Measurements from ENCODE around the gene ETV6.

Gene ETV6

DNA sequence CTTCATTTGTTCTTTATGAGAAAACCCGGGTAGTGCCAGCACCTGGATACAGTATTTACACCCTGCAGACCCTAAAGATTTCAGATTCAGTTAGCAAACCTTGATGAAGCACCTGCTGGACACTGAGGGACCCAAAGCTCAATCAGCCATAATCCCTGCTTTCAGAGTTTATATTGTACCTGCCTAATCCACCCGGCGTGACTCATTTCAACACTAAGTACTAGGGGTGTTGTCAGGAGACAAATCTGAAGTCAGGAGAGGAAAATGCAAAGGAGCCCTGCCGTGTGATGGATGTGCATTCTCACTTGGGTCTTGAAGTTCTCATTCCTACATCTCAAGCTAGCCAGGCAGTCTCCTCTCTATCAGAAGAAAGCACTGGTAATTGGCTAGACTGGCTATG is 244.5 kb downstream of the ETV6 start:
- Histone ChIP-seq H3K27me3 (ENCODE audit: insufficient read depth, low read length, poor library complexity) (no peaks in the 10 kb centered on the region), H2BK15ac (replicated peaks; ENCODE audit: low read depth) (no peak overlapping the region), H3K79me1 (ENCODE audit: low read length) (no peaks in the 10 kb centered on the region), H3K79me2 (ENCODE audit: control insufficient read depth, insufficient read depth, low read length) (no peaks in the 10 kb centered on the region), H3K4ac (ENCODE audit: low read depth, low read length) (no peak overlapping the region), H3K9ac (ENCODE audit: low read length) (no peak overlapping the region), H3K4me2 (ENCODE audit: low read length) (no peak overlapping the region), H2BK5ac (ENCODE audit: low read length) (no peak overlapping the region), H3K18ac (ENCODE audit: low read length) (no peak overlapping the region), H3K27ac (ENCODE audit: low read depth, low read length) (no peak overlapping the region), H3K23ac (ENCODE audit: low read length) (no peak overlapping the region), H4K8ac (ENCODE audit: low read depth, low read length) (no peak overlapping the region), H3K4me1 (ENCODE audit: control insufficient read depth, low read depth, low read length) (no peaks in the 10 kb centered on the region), H3K4me3 (ENCODE audit: low read length) (no peak overlapping the region), H4K5ac (ENCODE audit: low read length) (no peak overlapping the region), H3K56ac (ENCODE audit: low read length) (no peak overlapping the region), H3K36me3 (ENCODE audit: control insufficient read depth, insufficient read depth, low read length) (no peaks in the 10 kb centered on the region), H2AK5ac (ENCODE audit: low read length) (no peak overlapping the region), H2BK120ac (ENCODE audit: low read depth, low read length) (no peak overlapping the region)
- no CpG with 5 or more reads among the region's 4 CpGs for WGBS (ENCODE audit: extremely low coverage, insufficient coverage, low lambda C conversion rate)
- DNase-seq: no peak

DNA sequence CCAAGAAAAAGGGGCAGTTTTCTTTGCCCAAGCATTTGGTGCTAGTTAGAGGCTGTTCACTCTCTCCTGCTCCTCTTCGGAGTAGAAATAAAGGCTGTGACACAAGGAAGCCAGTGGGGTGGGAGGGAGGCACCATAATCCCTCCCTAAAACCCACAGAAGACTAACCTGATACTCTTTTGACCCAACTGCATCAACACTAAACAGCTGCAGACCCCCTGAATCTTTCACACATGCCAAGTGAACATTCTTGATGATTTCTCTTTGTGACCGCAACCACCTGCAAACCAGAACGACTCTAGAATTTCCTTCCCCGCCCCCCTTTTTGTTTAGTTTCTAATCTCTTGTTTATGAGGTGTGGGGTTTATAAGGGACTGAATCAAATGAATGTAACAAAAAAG is 245.4 kb downstream of the ETV6 start:
- DNase-seq: no peak
- Histone ChIP-seq H3K23ac (ENCODE audit: low read length) (no peak overlapping the region), H3K79me1 (ENCODE audit: low read length) (no peaks in the 10 kb centered on the region), H3K9ac (ENCODE audit: low read length) (no peak overlapping the region), H3K4me3 (ENCODE audit: low read length) (no peak overlapping the region), H3K4me2 (ENCODE audit: low read length) (no peak overlapping the region), H3K79me2 (ENCODE audit: control insufficient read depth, insufficient read depth, low read length) (no peaks in the 10 kb centered on the region), H4K8ac (ENCODE audit: low read depth, low read length) (no peak overlapping the region), H4K5ac (ENCODE audit: low read length) (no peak overlapping the region), H3K18ac (ENCODE audit: low read length) (no peak overlapping the region), H3K4me1 (ENCODE audit: control insufficient read depth, low read depth, low read length) (no peaks in the 10 kb centered on the region), H2BK15ac (replicated peaks; ENCODE audit: low read depth) (no peak overlapping the region), H3K27me3 (ENCODE audit: insufficient read depth, low read length, poor library complexity) (no peaks in the 10 kb centered on the region), H2BK120ac (ENCODE audit: low read depth, low read length) (no peak overlapping the region), H2AK5ac (ENCODE audit: low read length) (no peak overlapping the region), H3K27ac (ENCODE audit: low read depth, low read length) (no peak overlapping the region), H3K36me3 (ENCODE audit: control insufficient read depth, insufficient read depth, low read length) (no peaks in the 10 kb centered on the region), H3K56ac (ENCODE audit: low read length) (peak overlapping the region; percentile 31), H3K4ac (ENCODE audit: low read depth, low read length) (no peak overlapping the region), H2BK5ac (ENCODE audit: low read length) (no peak overlapping the region)
- no CpG with 5 or more reads among the region's 4 CpGs for WGBS (ENCODE audit: extremely low coverage, insufficient coverage, low lambda C conversion rate)

DNA sequence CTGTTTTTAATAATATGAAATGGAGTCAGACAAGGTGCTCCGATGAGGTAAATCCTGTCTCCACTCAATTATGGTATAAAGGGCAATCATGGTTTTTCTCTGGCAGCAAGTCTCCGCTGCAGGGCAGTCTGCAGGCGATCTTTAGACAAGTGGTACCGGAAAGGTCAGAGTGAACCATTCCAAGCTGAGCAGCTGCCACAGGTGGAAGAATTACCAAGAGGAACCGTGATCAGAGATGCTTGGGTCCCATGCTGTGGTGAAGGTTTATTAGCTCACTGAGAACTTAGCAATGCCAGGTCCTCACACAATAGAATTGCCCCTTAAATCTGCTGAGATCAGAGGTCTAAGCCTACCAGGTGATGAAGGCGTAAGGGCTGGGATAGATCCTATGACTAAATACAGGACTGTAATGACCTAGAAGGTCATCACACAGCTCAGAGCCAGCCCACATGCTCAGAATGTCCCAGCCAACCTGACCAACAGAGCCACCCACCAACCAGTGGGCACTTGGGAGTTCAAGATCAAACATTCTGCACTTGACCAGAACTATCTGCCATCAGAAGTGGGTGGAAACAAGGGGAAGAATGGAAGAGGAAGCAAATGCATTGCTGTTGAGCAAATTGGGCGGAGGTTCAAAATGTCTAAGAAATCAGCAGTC is 246.1 kb downstream of the ETV6 start:
- no peak overlapping the region for H3K4me3 ChIP-seq (ENCODE audit: low read length)
- no peak overlapping the region for H2AK5ac ChIP-seq (ENCODE audit: low read length)
- no peak overlapping the region for H2BK120ac ChIP-seq (ENCODE audit: low read depth, low read length)
- H2BK5ac ChIP-seq (ENCODE audit: low read length): no peak overlapping the region
- WGBS (ENCODE audit: extremely low coverage, insufficient coverage, low lambda C conversion rate): no CpG with 5 or more reads among the region's 7 CpGs
- H4K8ac ChIP-seq (ENCODE audit: low read depth, low read length): no peak overlapping the region
- no peak for DNase-seq
- H3K4me1 ChIP-seq (ENCODE audit: control insufficient read depth, low read depth, low read length): no peaks in the 10 kb centered on the region
- H3K4me2 ChIP-seq (ENCODE audit: low read length): no peak overlapping the region
- no peak overlapping the region for H2BK15ac ChIP-seq (replicated peaks; ENCODE audit: low read depth)
- H3K79me2 ChIP-seq (ENCODE audit: control insufficient read depth, insufficient read depth, low read length): no peaks in the 10 kb centered on the region
- H3K27ac ChIP-seq (ENCODE audit: low read depth, low read length): no peak overlapping the region
- no peaks in the 10 kb centered on the region for H3K79me1 ChIP-seq (ENCODE audit: low read length)
- no peak overlapping the region for H3K9ac ChIP-seq (ENCODE audit: low read length)
- no peak overlapping the region for H3K56ac ChIP-seq (ENCODE audit: low read length)
- no peaks in the 10 kb centered on the region for H3K27me3 ChIP-seq (ENCODE audit: insufficient read depth, low read length, poor library complexity)
- H3K23ac ChIP-seq (ENCODE audit: low read length): no peak overlapping the region
- H3K18ac ChIP-seq (ENCODE audit: low read length): no peak overlapping the region
- H4K5ac ChIP-seq (ENCODE audit: low read length): no peak overlapping the region
- H3K4ac ChIP-seq (ENCODE audit: low read depth, low read length): no peak overlapping the region
- H3K36me3 ChIP-seq (ENCODE audit: control insufficient read depth, insufficient read depth, low read length): no peaks in the 10 kb centered on the region

DNA sequence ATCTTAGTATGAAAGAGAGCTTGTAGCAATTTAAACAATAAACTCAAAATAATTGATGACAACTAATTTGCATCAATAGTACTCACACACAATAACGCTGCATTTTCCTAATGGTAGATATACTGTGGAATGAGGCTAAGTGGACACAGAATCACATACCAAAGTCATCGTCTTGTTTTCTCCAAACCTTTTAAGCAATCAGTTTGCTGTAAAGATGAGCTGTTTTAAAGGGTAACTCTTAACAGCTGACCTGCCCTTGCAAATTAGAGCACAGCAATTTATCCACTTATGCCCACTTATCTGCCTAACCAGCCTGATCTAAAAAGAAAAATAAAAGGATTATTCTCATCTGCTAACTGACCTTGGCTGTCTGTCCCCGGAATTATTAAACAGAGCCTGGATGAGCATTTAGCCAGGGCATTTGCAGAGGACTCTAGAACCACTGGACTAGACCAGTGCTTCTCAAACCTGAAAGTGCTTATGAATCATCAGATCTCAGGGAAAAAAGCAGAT is 247.0 kb downstream of the ETV6 start:
- no peak overlapping the region for H2BK120ac ChIP-seq (ENCODE audit: low read depth, low read length)
- peak overlapping the region; percentile 44 for H3K18ac ChIP-seq (ENCODE audit: low read length)
- H3K79me2 ChIP-seq (ENCODE audit: control insufficient read depth, insufficient read depth, low read length): no peaks in the 10 kb centered on the region
- no peak for DNase-seq
- H3K27ac ChIP-seq (ENCODE audit: low read depth, low read length): no peak overlapping the region
- no peaks in the 10 kb centered on the region for H3K4me1 ChIP-seq (ENCODE audit: control insufficient read depth, low read depth, low read length)
- no peak overlapping the region for H4K8ac ChIP-seq (ENCODE audit: low read depth, low read length)
- H3K4ac ChIP-seq (ENCODE audit: low read depth, low read length): no peak overlapping the region
- H3K27me3 ChIP-seq (ENCODE audit: insufficient read depth, low read length, poor library complexity): no peaks in the 10 kb centered on the region
- H3K4me2 ChIP-seq (ENCODE audit: low read length): no peak overlapping the region
- H3K56ac ChIP-seq (ENCODE audit: low read length): no peak overlapping the region
- no peaks in the 10 kb centered on the region for H3K79me1 ChIP-seq (ENCODE audit: low read length)
- H2BK15ac ChIP-seq (replicated peaks; ENCODE audit: low read depth): no peak overlapping the region
- no peak overlapping the region for H3K9ac ChIP-seq (ENCODE audit: low read length)
- WGBS (ENCODE audit: extremely low coverage, insufficient coverage, low lambda C conversion rate): no CpG with 5 or more reads among the region's 3 CpGs
- no peak overlapping the region for H3K23ac ChIP-seq (ENCODE audit: low read length)
- H2AK5ac ChIP-seq (ENCODE audit: low read length): no peak overlapping the region
- no peak overlapping the region for H4K5ac ChIP-seq (ENCODE audit: low read length)
- H2BK5ac ChIP-seq (ENCODE audit: low read length): no peak overlapping the region
- no peaks in the 10 kb centered on the region for H3K36me3 ChIP-seq (ENCODE audit: control insufficient read depth, insufficient read depth, low read length)
- H3K4me3 ChIP-seq (ENCODE audit: low read length): no peak overlapping the region

DNA sequence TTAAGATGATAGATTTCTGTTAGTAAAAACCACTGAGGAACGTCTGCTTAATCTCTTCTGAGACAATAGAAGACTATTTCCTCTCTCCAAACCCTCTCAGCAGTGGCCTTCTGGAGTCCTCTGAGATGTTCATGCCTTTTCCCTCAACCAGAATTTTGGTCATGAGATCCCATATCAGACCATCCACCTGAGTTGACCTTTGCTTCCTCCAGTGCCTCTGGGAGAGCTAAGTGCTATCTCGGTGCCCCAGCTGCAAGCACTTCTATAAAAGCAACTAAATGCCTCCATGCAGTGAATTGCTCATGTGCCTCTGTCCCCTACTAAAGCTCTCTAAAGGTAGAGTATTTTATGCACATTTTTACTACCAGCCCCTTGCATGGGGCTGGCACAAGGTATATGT is 248.4 kb downstream of the ETV6 start:
- Histone ChIP-seq H2BK5ac (ENCODE audit: low read length) (no peak overlapping the region), H3K4me2 (ENCODE audit: low read length) (no peak overlapping the region), H3K23ac (ENCODE audit: low read length) (no peak overlapping the region), H3K79me1 (ENCODE audit: low read length) (no peaks in the 10 kb centered on the region), H3K27me3 (ENCODE audit: insufficient read depth, low read length, poor library complexity) (no peaks in the 10 kb centered on the region), H3K79me2 (ENCODE audit: control insufficient read depth, insufficient read depth, low read length) (no peaks in the 10 kb centered on the region), H2AK5ac (ENCODE audit: low read length) (no peak overlapping the region), H3K4ac (ENCODE audit: low read depth, low read length) (no peak overlapping the region), H3K9ac (ENCODE audit: low read length) (no peak overlapping the region), H4K8ac (ENCODE audit: low read depth, low read length) (no peak overlapping the region), H3K4me1 (ENCODE audit: control insufficient read depth, low read depth, low read length) (no peaks in the 10 kb centered on the region), H3K18ac (ENCODE audit: low read length) (no peak overlapping the region), H4K5ac (ENCODE audit: low read length) (no peak overlapping the region), H3K27ac (ENCODE audit: low read depth, low read length) (no peak overlapping the region), H2BK120ac (ENCODE audit: low read depth, low read length) (no peak overlapping the region), H3K56ac (ENCODE audit: low read length) (no peak overlapping the region), H3K36me3 (ENCODE audit: control insufficient read depth, insufficient read depth, low read length) (no peaks in the 10 kb centered on the region), H2BK15ac (replicated peaks; ENCODE audit: low read depth) (no peak overlapping the region), H3K4me3 (ENCODE audit: low read length) (no peak overlapping the region)
- no CpG with 5 or more reads among the region's 2 CpGs for WGBS (ENCODE audit: extremely low coverage, insufficient coverage, low lambda C conversion rate)
- no peak for DNase-seq

Measured in mesendoderm (in vitro differentiated cells).